Fibroblast of skin of right quadriceps (primary cell): ENCODE measurements around the gene UBR4.

Source experiments
- DNase-seq: peaks from one replicate; pipeline ENCODE4 v3.0.0-alpha.2; 2013

The UBR4 gene

DNA sequence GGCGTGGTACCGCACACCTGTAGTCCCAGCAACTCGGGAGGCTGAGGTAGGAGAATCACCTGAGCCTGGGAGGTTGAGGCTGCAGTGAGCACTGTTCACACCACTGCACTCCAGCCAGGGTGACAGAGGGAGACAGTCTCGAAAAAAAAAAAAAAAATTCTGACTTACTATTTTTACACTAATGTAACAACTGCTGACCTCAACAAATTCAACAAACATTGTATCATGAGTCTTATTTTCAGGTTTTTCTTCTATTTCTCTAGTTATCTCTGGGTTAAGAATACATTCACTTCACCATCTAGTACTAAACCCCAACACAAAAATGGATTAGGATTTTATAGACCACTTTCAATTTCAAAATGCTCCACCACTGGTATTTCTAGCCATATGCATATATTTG is 72.9 kb downstream of the UBR4 start:
- DNase-seq = no peak

DNA sequence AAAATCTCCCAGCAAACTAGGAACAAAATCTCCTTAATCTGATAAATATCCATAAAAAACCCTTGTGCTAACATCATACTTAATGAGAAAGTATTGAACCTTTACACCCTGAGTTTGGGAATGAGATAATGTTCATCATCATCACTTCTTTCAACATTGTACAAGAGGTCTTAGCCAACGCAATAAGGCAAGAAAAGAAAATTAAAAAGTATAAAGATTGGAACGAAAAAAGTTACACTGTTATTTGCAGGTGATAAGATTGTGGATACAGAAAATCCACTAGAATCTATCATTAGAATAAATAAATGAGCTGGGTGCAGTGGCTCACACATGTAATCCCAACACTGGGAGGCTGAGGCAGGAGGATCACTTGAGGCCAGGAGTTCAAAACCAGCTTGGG is 76.7 kb downstream of the UBR4 start:
- DNase-seq = no peak

DNA sequence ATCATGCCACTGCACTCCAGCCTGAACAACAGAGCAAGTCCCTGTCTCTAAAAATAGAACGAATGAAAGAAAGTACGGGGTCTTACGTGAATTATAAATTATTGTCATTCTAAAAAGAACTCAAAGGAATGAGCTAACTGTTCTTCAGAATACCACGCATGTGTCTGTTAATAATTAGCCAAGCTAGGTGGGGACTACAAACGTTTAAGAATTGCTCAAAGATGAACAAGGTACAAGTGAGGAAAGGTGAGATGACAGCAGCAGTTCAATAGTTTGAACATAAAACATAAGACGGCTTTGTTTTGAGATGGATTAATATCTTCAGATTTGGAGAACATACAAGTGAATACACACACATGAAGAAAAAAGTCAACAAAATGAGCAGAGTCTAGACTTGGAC is 79.6 kb downstream of the UBR4 start:
- DNase-seq = no peak

DNA sequence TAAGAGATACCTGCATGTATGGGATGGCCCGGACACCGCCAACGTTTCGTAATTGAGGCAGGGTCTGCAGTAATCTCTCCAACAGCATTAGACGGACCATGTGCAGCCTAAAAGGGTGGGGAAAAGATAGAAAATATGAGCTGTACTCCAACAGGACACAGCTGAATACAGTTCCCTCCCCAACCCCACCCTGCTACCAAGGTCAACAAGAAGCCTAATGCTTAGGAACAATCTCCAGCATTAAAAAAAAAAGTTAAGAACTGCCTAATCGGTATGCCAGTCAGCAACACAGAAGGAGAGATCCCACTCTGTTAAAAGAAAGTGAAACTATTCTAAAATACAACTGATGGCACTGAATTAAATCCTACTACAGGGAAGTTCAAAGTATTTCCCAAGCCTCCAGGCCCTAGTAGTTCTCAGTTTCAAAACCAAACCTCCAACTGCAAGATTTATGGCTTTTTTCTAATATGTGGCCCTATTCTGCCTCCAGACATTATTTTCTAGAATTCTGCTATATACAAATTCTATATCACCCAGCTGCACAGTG is 81.0 kb downstream of the UBR4 start:
- DNase-seq = no peak

DNA sequence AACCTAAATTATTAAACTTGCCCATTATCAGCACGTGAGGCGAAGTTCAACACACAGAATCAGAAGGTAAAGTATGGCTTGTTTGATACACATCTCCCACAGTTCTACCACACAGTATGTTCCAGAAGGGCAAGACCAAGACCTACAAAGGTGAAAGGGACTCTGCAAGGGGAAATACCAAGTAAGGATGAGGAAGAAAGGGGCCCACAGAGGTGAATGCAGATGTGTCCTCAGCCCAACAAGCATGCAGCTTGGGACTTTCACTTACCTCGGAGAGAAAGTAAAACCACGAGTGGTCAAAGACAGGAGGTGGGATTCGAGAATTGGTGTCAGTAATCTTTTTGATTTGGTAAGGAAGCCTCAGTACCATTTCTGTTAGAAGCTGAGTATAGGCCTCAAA is 85.8 kb downstream of the UBR4 start:
- DNase-seq = no peak

DNA sequence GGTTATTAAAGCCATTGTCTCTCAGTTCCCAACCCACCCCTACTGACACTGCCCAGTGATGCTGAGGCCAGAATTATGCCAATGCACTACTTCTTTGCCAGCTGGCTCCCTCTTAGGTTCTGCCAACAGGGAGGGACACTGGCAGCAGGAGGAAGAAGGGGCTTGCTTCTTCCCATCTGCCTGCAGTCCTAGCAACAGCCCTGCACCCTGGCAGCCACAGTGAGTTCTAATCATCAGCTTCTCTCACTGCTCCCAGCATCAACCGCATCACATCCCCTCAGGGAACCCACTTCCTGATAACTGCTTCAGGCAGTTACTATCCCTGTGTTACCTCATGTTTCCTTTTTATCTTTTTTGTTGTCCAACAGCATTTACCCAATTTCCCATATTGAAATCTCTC is 86.2 kb downstream of the UBR4 start:
- no peak for DNase-seq

DNA sequence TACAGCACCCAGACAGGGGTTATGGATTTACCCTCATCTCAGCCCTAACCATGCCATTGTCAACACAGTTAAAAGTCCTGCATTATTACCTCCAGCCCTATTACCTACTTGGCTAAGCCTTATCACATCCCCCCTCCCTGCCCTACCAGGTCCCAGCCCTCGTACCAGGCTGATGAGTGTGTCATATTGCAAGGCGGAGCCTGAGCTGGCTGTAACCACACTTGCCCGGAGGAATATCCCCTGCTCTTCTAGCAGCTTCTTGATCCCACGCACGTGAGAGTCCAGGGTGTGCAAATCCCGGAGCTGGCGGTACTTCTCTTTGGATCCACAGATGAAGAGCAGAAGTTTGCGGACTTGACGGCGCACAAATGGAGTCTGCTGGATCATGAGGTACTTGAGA is 87.4 kb downstream of the UBR4 start:
- no peak for DNase-seq

DNA sequence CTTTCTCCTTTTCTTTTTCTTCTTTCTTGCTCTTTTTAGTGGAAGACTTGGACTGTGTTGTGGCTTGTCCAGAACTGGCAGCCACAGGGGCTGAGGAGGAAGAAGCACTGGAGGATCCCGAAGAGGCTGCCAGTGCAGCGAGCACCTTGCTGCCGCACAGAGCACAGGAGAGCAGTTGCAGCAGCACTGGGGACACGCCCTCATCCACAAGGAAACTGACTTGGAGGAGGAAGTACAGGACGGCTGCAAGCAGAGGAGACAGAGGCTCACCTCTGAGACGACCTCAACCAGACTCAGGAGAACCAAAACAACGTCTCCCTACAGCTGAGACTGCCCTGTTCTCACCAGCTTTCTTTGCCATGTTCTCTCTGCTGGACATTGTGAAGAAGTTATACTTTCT is 88.9 kb downstream of the UBR4 start:
- no peak for DNase-seq

DNA sequence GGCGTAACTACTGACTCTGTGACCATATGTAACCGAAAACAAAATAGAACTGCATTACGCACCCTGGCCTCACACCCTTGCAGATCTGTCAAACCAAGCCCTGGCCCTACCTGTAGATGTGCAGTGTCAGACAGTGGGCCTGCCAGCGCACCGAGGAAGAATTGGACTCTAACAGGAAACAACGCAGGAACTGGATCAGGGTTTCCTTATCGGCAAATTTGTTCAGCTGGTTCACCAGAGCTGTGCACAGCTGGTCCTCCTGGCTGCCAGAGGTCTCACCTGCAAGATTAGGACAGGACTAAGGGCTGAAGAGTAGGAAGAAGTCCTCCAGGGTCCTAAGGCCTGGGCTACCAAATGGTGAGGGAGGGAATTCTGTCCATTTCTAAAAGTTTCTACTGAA is 90.0 kb downstream of the UBR4 start:
- DNase-seq = no peak

DNA sequence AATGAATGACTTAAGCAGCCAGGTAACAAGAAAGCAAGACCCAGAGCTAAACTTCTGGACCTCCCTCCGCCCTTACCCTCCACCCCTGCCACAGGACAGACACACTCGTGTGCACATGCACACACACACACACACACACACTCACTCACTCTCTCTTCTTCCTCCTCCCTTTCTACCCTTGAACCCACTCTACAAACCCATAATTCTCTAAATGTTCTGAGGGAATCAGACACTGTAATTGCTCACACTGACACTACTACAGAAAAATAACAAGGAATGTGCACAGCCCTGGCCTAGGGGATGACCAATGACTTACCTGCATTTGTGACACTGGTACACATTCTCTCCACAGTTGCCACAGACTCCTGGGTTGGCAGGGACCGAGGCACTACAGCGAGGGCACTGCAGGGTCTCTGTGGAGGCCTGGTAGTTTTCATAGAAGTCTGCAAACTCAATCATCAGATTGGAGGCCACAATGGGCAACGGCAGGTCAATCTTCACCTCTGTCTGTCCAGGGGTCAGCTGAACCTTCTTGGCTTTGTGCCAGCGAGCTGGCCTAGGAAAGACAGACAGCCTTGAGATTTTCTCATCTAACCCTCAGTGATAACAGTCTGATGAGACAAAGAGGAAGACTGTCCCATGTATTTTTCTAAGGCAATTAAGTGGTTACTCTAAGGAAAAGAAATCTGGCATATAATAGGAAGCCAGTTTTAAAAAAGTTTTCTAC is 94.8 kb downstream of the UBR4 start:
- no peak for DNase-seq

DNA sequence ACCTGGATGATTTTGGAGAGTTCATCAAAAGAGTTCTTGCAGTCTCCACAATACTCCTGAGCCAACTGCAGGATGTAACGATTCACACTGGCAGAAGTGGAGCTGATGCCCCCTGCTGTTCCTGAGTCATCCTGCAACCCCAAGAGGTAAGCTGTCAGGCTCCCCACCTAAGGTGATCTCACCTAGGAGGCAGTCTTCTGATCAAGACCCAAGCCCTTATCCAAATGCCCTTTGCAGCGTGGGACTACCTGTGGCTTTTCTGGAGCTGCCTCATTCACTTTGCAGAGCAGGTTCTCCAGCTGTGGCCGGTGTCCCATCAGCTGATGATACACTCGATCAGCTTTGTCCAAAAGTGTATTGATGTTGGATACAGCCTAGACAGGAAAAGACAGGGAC is 96.4 kb downstream of the UBR4 start:
- DNase-seq = peak; percentile 37

DNA sequence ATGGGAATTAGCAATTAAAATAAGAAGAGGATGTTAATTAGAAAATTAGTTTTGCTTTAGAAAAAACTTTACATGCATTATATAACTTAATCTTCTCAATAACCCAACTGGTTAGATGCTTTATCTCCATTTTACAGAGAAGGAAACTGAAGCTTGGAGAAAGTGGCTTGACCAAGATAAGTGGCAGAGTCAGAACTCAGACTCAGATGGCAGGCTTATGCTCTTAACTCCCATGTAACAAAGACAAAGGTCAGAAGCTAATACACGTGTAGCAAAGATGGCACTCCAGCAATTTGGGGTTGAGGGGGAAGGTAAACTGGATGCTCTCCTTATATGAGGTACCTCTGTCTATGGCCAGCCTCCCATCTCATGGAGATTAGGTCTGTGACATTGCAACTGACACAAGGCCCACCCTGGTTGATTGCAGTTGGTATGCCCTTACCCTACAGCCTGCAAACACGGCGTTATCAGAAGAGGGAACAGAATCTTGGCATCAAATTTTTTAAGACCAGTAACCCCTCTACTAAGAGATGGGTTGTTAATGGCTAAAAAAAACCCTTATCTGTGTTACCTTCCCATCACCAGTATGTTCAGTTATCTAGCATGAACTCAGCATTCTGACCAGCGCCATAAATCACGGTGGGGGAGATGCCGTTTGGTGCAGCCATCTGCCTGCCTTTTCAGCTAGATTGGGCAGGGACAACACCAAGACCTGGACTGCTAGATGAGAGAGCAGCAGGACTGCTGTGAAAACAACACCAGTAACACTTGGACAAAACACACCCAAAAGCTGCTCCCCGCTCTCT is 97.0 kb downstream of the UBR4 start:
- DNase-seq = no peak

DNA sequence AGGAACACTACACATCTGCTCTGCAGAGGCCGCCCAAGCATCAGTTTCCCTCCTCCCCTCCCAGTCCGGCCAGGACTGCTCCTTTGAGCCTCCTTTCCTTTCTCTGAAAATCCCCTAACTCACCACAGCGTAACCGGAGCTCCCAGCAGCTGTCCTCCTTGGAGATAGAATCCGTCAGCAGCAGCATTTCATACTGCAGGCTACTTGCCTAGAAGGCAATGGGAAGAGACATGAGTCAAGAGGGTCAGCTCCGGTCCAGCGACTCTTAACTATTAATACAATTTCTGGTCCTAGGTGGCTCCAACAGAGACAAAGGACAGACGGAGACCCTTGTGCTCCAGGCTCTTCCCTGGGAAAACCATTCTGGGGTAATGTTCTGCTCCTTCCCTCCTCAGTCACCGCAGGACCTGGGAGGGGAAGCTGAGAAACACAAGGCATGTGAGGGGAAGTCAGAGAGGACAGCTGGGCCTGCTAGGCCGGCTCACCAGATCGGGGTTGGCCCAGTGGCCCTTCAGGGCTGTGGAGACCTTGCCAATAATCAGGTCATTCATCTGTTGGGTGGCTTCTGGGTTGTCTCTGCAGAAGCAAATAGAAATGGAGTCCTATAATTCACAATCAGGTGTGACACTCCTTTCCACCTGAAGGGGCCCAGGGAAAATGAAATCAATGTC is 99.7 kb downstream of the UBR4 start:
- DNase-seq = no peak

DNA sequence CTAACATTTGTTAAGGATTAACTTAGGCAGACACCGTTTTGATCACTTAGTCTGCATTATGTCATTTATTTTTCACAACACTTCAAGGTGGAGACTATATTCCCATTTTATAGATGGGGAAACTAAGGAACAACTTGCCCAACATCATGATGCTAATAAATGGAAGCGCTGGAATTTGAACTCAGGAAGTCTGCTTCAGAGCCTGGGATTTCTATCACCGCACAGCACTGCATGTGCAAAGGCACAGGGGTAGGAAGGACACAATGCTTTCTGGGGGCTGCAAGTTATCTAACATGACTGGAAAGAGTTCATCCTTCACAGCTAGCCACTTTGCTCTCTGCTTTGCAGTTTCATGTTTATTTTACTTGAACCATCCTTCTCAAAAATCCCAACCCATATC is 100.5 kb downstream of the UBR4 start:
- DNase-seq = no peak

DNA sequence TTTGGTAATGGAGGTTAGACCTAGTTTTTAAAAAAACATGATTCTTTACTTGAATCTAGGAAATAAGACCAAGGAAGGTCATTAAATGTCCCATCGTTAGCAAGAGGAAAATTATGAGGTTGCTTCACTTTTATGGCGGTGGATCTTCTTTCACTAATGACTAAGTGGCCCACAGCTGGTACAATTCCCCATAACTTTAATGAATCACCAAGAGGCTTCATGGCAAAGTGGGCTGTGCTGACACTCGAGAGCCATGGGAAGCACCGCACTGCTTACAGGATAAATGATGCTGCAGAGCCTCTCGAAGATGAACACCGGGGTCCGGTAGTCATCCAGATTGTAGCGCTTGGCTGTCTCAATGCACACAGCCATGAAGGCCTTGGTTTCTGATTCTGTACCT is 108.8 kb downstream of the UBR4 start:
- DNase-seq = peak; percentile 33

DNA sequence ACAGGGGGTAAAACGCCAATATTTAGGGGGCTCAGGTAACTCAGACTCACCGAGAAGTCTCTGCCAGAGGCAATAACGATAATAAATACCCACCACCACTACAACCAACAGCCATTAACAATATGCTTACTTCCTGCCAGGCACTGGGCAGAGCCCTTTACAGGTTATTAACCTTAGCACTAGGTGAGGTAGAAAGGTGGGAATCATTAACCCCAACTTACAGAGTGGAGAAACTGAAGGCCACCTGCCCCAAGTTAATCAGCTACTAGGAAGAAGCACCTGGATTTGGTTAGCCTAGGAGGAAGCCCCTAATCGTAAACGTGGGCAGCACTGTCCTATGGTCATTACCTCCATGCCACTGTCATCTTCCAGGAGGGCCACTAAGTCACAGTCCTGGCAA is 110.0 kb downstream of the UBR4 start:
- no peak for DNase-seq

DNA sequence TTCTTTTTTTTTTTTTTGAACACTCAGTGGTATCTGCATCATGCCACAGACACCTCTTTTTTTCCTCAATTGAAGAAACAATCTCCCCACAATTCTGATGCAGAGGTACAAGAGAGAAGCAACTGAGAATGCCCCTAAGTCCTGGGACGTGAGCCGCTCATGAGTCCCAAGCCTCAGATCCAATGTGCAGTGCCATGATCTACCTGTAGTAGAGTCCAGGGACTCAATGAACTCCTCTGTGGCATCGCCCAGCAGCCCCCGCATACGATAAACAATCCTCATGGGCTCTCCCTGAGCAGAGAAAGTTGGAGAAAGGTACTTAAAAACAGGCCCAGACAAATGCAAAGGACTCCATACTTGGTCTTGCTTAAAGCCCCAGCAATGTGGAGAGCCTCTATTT is 113.1 kb downstream of the UBR4 start:
- no peak for DNase-seq

DNA sequence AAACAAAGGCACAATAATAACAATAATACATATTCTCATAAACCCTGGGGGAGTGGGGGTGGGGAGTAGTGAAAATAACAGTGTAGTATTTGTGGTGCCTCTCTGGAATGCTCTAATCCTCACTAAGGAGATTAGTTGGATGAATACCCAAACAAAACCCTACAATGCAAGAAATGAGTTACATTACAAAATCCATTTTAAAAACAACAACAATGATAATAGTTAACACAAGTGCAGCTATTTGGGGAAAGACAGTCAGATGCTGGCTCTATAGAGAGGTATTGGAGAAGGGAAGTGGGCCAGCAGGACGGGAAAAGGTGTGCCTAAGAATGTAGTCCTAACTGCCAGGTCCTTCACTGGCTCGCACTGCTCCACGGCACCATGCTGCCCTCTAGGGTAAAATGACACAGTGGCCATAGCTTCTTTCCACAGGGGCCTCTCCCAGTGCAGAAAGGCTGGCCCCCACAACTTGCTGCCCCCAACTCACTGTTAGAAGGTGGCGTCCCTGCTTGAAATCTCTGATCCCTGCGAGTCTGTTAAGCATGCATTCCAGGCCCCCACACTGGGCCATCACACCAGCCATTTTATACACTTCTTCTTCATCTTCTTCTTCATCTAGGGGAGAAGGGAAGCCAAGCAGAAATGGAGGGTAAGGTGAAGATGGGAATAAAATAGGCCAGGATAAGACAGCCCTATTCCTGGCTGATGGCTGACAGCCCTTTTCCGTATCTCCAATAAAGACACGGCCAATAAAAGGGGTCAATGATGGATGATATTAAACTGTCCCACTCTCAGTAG is 113.8 kb downstream of the UBR4 start:
- DNase-seq = peak; percentile 13

DNA sequence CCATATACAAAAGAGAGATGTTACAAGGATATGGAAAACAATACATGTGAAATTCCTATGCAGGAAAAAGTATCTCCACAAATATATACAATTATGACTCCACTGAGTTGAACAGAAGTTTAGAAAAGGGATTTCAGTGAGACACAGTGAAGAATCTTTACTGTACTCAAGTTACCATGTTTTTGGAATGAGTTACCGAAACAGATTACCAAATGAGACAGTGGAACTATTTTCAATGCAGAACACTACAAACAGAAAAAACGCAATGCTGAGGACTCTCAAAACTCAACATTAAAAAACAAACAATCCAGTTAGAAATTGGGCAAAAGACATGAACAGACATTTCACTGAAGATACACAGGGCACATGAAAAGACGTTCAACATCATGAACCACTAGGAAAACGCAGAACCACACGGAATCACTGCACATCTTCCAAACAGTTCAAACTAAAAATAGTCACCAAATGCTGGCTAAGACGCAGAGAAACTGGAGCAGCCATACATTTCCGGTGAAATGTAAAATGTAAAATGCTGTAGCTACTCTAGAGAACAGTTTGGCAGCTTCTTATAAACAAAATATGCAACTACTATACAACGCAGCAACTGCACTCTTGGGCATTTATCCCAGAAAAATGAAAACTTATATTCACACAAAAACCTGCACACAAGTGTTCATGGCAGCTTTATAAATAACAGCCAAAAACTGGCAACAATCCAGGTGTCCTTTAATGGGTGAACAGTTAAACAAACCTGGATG is 118.7 kb downstream of the UBR4 start:
- peak; percentile 12 for DNase-seq

DNA sequence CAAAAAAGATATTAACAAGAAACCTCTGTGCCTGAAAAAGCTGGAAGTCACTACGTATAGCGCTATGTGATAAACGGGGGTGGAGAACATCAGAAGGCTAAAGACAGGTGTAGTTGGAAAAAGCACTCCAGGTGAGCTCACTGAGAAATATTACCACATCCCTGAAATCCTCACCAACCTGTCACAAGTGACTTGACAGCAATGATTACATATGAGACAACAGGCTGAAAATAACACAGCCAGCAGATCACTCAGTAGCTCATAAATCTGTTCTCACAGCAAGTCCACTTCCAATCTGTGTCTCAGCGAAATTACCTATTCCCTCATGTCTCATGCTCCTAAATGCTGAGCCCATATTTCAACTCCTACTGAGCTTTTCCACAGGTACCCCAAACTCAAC is 120.5 kb downstream of the UBR4 start:
- no peak for DNase-seq

DNA sequence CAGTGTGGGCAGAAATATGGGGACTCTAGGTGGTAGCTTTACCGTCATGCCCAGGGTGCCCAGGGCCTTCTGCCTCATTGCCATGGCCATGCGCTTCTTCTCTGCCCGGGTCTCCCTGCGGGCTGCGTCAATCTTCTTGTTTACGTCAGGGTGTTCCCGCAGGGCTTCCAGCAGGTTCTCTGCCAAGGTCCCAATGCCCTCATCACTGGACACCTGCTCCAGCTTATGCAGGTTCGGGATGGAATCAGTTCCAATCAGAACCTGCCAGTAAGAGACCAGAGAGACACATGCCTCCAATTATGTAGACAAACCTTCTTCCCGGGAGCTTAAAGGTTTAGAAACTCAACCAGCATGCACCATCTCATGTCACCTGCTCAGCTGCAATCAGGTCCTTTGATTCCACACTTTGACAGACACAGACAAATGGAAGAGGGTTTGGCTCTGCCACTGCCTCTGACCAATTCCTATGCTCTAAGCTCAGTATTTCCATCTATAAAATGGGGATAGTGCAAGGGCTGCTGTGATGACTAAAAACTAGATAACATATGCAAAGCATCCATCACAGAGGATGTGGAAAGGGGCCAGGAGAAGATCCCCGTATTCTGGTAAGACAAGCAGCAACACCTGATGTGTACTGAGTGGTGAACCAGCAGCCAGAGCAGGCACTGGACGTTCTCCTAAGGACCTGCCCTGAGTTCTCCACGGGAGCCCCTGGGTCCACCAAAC is 121.2 kb downstream of the UBR4 start:
- no peak for DNase-seq
